Mesenchymal stem cell (in vitro differentiated cells and primary cell): ENCODE measurements around the gene THAP7.

Experiments used
- DNase-seq: peaks from one replicate; pipeline ENCODE4 v3.0.0-alpha.2; 2013
- H2AFZ ChIP-seq: one replicate; pipeline ENCODE4 v1.6.1; 2013; ENCODE audit warnings: low read depth, mild to moderate bottlenecking, control low read depth, inconsistent platforms, low read length, moderate library complexity
- H2AK5ac ChIP-seq: 2 replicates; pipeline ENCODE4 v1.6.1; 2013; ENCODE audit warnings: low read length, moderate library complexity, mild to moderate bottlenecking, inconsistent platforms; ENCODE audit not compliant: severe bottlenecking
- H2BK120ac ChIP-seq: one replicate; pipeline ENCODE4 v1.6.1; 2013; ENCODE audit warnings: low read depth, mild to moderate bottlenecking, inconsistent platforms, low read length, moderate library complexity
- H2BK12ac ChIP-seq, 2 experiments: one replicate each; pipeline ENCODE4 v1.6.1; 2013; ENCODE audit warnings: inconsistent platforms in 2 of 2, low read length in 2 of 2, mild to moderate bottlenecking in 2 of 2, moderate library complexity in 2 of 2, control low read depth in 1 of 2
- H2BK15ac ChIP-seq: one replicate; pipeline ENCODE4 v1.6.1; 2013; ENCODE audit warnings: mild to moderate bottlenecking, low read depth, inconsistent platforms; ENCODE audit not compliant: poor library complexity, severe bottlenecking
- H2BK5ac ChIP-seq: 2 replicates; pipeline ENCODE4 v1.6.1; 2013; ENCODE audit warnings: low read depth, mild to moderate bottlenecking, low read length, control low read depth, inconsistent platforms; ENCODE audit not compliant: poor library complexity, severe bottlenecking
- H3K14ac ChIP-seq, 2 experiments: one replicate each; pipeline ENCODE4 v1.6.1; 2013; ENCODE audit warnings: inconsistent platforms in 2 of 2, low read length in 2 of 2, control low read depth in 1 of 2, mild to moderate bottlenecking in 1 of 2, moderate library complexity in 1 of 2
- H3K18ac ChIP-seq, 2 experiments: one replicate each; pipeline ENCODE4 v1.6.1; 2013; ENCODE audit warnings: inconsistent platforms in 2 of 2, low read length in 2 of 2, control low read depth in 1 of 2, low read depth in 1 of 2, mild to moderate bottlenecking in 1 of 2
- H3K23ac ChIP-seq, 2 experiments: one replicate each; pipeline ENCODE4 v1.6.1; 2013; ENCODE audit warnings: inconsistent platforms in 2 of 2, low read length in 2 of 2, mild to moderate bottlenecking in 2 of 2, moderate library complexity in 2 of 2, control low read depth in 1 of 2
- H3K27ac ChIP-seq: 2 replicates; pipeline ENCODE4 v1.5.1; 2013; ENCODE audit warnings: mild to moderate bottlenecking, moderate library complexity, low read length, control low read depth, inconsistent platforms; ENCODE audit not compliant: poor library complexity, severe bottlenecking
- H3K27me3 ChIP-seq, 2 experiments: 2 replicates each; pipeline versions ENCODE4 v1.6.1 to v1.7.0; 2013; ENCODE audit warnings: low read length in 2 of 2, mild to moderate bottlenecking in 2 of 2, moderate library complexity in 2 of 2, control low read depth in 1 of 2, inconsistent platforms in 1 of 2; ENCODE audit not compliant: control insufficient read depth in 1 of 2, insufficient read depth in 1 of 2
- H3K36me3 ChIP-seq, 2 experiments: 2 replicates each; pipeline versions ENCODE4 v1.6.1 to v1.7.0; 2013; ENCODE audit warnings: low read length in 2 of 2, control low read depth in 1 of 2, inconsistent platforms in 1 of 2, low read depth in 1 of 2, mild to moderate bottlenecking in 1 of 2; ENCODE audit not compliant: insufficient read depth in 2 of 2, control insufficient read depth in 1 of 2
- H3K4ac ChIP-seq, 2 experiments: one replicate each; pipeline ENCODE4 v1.6.1; 2013; ENCODE audit warnings: inconsistent platforms in 2 of 2, low read length in 2 of 2, mild to moderate bottlenecking in 2 of 2, moderate library complexity in 2 of 2, control low read depth in 1 of 2, low read depth in 1 of 2
- H3K4me1 ChIP-seq: 2 replicates; pipeline ENCODE4 v1.6.1; 2013; ENCODE audit warnings: low read depth, low read length, control low read depth; ENCODE audit not compliant: control insufficient read depth, insufficient read depth
- H3K4me2 ChIP-seq: 2 replicates; pipeline ENCODE4 v1.6.1; 2013; ENCODE audit warnings: low read length, mild to moderate bottlenecking, inconsistent platforms; ENCODE audit not compliant: poor library complexity, severe bottlenecking
- H3K4me3 ChIP-seq, 2 experiments: 2 replicates each; pipeline versions ENCODE4 v1.5.1 to v1.7.0; 2013; ENCODE audit warnings: low read length in 2 of 2, mild to moderate bottlenecking in 2 of 2, control low read depth in 1 of 2, low read depth in 1 of 2; ENCODE audit not compliant: insufficient read depth in 1 of 2
- H3K79me1 ChIP-seq: replicated peaks from 2 replicates; pipeline ENCODE4 v1.6.1; 2013; ENCODE audit warnings: mild to moderate bottlenecking, control low read depth, low read length, inconsistent platforms; ENCODE audit not compliant: poor library complexity, severe bottlenecking
- H3K9ac ChIP-seq: 2 replicates; pipeline ENCODE4 v1.7.0; 2013; ENCODE audit warnings: mild to moderate bottlenecking, low read length, moderate library complexity
- H3K9me3 ChIP-seq: 2 replicates; pipeline ENCODE4 v1.7.0; 2013; ENCODE audit warnings: mild to moderate bottlenecking, low read length; ENCODE audit not compliant: control insufficient read depth
- H4K8ac ChIP-seq: one replicate; pipeline ENCODE4 v1.6.1; 2013; ENCODE audit warnings: inconsistent platforms, mild to moderate bottlenecking, low read length, moderate library complexity
- H4K91ac ChIP-seq: one replicate; pipeline ENCODE4 v1.6.1; 2013; ENCODE audit warnings: mild to moderate bottlenecking, low read length, inconsistent platforms
- WGBS: methylation state at CpG from one replicate; pipeline ENCODE4 v1.1.7; 2013; ENCODE audit warnings: mixed read lengths; 5-methylcytosine and 5-hydroxymethylcytosine counted together

Gene THAP7

DNA sequence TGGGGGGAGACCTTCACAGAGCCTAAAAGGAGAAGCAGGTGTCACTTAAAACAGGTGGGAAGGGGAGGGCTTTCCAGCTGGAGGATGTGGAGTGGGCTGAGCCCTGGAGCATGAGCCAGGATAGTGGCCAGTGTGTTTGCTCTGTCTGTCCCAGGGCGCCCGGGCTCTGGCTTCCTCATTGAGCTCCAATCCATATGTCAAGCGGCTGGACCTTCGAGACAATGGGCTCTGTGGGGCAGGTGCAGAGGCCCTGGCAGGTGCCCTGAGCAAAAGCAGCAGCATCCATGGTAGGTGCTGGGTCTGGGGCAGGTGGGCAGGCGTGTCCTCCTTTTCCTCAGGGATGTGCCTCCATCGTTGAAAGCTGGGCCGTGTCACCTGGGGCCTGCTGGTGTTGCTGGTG, 45.8 kb upstream of the THAP7 start:
- Histone ChIP-seq H2AK5ac (no peak overlapping the region), H3K18ac (no peak overlapping the region), H3K9ac (no peak overlapping the region), H3K4ac (no peak overlapping the region), H2BK120ac (no peak overlapping the region), H3K4me1 (peaks cover 36% of the 10 kb centered on the region), H3K4me3 (no peak overlapping the region), H3K9me3 (no peaks in the 10 kb centered on the region), H3K79me1 (no peaks in the 10 kb centered on the region), H3K23ac (no peak overlapping the region), H2BK5ac (no peak overlapping the region), H3K36me3 (no peaks in the 10 kb centered on the region), H3K27ac (no peak overlapping the region), H2AFZ (no peak overlapping the region), H2BK15ac (no peak overlapping the region), H4K8ac (no peak overlapping the region), H3K4me2 (no peak overlapping the region), H3K14ac (no peak overlapping the region), H4K91ac (no peak overlapping the region), H3K27me3 (peaks cover 0 to 16% of the 10 kb centered on the region in 2 experiments), H2BK12ac (no peak overlapping the region)
- DNase-seq, result no peak
- 93% methylated on average over 5 of the region's 7 CpGs for WGBS

DNA sequence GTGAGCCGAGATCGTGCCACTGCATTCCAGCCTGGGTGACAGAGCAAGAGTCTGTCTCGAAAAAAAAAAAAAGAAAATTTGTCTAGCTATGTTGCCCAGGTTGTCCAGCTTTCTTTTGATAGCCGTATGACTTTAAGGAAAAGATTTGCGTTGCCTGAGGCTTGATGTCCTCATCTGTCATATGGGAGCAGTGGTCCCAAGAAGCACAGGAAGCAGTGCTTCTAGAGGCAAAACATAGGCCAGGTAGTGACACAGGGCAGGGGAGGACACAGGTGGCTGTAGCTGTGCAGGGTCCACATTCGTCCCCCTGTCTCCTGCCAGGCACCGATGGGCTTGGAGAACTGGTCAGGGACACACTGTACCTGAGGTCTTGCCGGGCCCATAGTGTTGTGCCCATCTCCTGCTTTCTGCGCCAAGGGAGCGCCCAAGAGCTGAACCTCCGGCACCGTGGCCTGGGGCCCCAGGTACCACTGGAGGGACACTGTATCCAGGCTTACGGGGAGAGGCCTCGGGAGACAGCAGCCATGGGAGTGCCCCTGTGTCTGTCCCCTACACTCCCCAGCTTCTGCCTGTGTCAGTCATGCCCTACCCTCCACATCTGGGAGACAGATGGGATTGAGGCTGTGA, 45.2 kb upstream of the THAP7 start:
- H2AK5ac ChIP-seq, result no peak overlapping the region
- no peak overlapping the region for H2BK12ac ChIP-seq
- no peak overlapping the region for H3K18ac ChIP-seq
- no peak overlapping the region for H4K8ac ChIP-seq
- H2BK120ac ChIP-seq, result no peak overlapping the region
- H2BK5ac ChIP-seq, result no peak overlapping the region
- H3K9ac ChIP-seq, result no peak overlapping the region
- no peak overlapping the region for H3K4me3 ChIP-seq
- H3K36me3 ChIP-seq, result no peaks in the 10 kb centered on the region
- 94% methylated on average over 12 of the region's 14 CpGs for WGBS
- H3K79me1 ChIP-seq, result no peaks in the 10 kb centered on the region
- no peak overlapping the region for H3K4me2 ChIP-seq
- no peak overlapping the region for H3K4ac ChIP-seq
- no peak overlapping the region for H3K14ac ChIP-seq
- H3K23ac ChIP-seq, result no peak overlapping the region
- H2AFZ ChIP-seq, result no peak overlapping the region
- H3K9me3 ChIP-seq, result no peaks in the 10 kb centered on the region
- peaks cover 0 to 15% of the 10 kb centered on the region in 2 experiments for H3K27me3 ChIP-seq
- no peak overlapping the region for H3K27ac ChIP-seq
- no peak overlapping the region for H2BK15ac ChIP-seq
- no peak overlapping the region for H4K91ac ChIP-seq
- H3K4me1 ChIP-seq, result peaks cover 39% of the 10 kb centered on the region
- DNase-seq, result no peak

- Histone ChIP-seq H3K4ac (peak within 1 kb of the TSS in 1 of 2 experiments; percentile 14), H3K9ac (peak within 1 kb of the TSS; percentile 90), H3K14ac (no peak within 1 kb of the TSS), H4K91ac (peak within 1 kb of the TSS; percentile 52), H3K36me3 (no peaks in the 10 kb centered on the region), H3K79me1 (no peaks in the 10 kb centered on the region), H3K4me3 (peak within 1 kb of the TSS; percentile 55 to 80), H2AK5ac (no peak within 1 kb of the TSS), H3K23ac (no peak within 1 kb of the TSS), H3K27ac (peak within 1 kb of the TSS; percentile 91), H2AFZ (peak within 1 kb of the TSS; percentile 68), H2BK12ac (peak within 1 kb of the TSS in 1 of 2 experiments; percentile 88), H3K4me1 (peaks cover 33% of the 10 kb centered on the region), H3K18ac (peak within 1 kb of the TSS; percentile 46 to 81), H2BK120ac (peak within 1 kb of the TSS; percentile 68), H2BK15ac (no peak within 1 kb of the TSS), H3K4me2 (peak within 1 kb of the TSS; percentile 93), H3K27me3 (peaks cover 0 to 7% of the 10 kb centered on the region in 2 experiments), H4K8ac (peak within 1 kb of the TSS; percentile 88), H2BK5ac (peak within 1 kb of the TSS; percentile 74), H3K9me3 (no peaks in the 10 kb centered on the region)
- DNase-seq, result peak; percentile 96
- under 1% methylated on average over 42 of the region's 47 CpGs for WGBS
Measured at GRCh38 chr22:21045585-21046294, 43.8 kb upstream of the THAP7 start, which contains the start of gene LRRC74B. TSS of gene LRRC74B (plus strand) at chr22:21045946. CDS start at chr22:21045987, 41 bp downstream.

DNA sequence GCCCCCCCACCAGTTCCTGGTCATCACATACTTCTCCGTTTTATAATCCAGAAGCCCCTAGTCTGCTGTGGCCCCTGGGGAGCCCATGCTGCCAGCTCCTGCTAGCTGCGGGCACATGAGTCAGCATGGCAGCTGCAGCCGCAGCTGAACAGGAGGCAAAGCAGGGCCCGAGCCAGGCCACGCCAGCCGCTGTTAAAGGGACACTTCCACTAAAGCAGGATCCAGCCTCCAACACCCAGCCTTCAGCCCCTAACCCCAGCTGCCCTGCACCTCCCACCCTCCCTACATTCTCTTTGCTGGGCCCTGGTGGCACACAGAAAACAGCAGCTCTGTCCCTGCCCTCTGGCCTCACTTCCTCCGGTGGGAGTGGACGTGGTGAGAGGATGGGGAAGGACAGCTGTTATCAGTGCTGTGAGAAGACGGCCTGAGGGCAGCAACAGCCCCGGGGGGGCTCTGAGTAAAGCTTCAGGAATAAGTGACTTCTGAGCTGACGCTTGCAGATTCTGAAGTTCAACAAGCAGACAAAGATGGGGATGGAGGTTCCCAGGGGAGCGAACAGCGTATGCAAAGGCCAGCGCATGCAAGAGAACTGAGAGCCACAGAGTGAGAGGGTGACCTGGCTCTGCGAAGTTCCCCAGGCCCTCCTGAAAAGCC, 43.1 kb upstream of the THAP7 start:
- no peaks in the 10 kb centered on the region for H3K9me3 ChIP-seq
- no peak overlapping the region for H3K23ac ChIP-seq
- H3K27ac ChIP-seq, result peak overlapping the region; percentile 91
- peak overlapping the region; percentile 74 for H2BK5ac ChIP-seq
- H3K27me3 ChIP-seq, result peaks cover 0 to 7% of the 10 kb centered on the region in 2 experiments
- peak overlapping the region; percentile 43 to 80 for H3K4me3 ChIP-seq
- peak overlapping the region in 1 of 2 experiments; percentile 88 for H2BK12ac ChIP-seq
- peak overlapping the region in 1 of 2 experiments; percentile 81 for H3K18ac ChIP-seq
- H3K36me3 ChIP-seq, result no peaks in the 10 kb centered on the region
- peak overlapping the region in 1 of 2 experiments; percentile 14 for H3K4ac ChIP-seq
- H4K8ac ChIP-seq, result peak overlapping the region; percentile 88
- H2AK5ac ChIP-seq, result no peak overlapping the region
- peak overlapping the region; percentile 68 for H2BK120ac ChIP-seq
- 5% methylated on average over 14 of the region's 15 CpGs for WGBS
- DNase-seq, result peak; percentile 89
- H4K91ac ChIP-seq, result peak overlapping the region; percentile 52
- peak overlapping the region; percentile 90 for H3K9ac ChIP-seq
- H3K4me1 ChIP-seq, result peaks cover 33% of the 10 kb centered on the region
- no peak overlapping the region for H3K14ac ChIP-seq
- no peaks in the 10 kb centered on the region for H3K79me1 ChIP-seq
- H2BK15ac ChIP-seq, result peak overlapping the region; percentile 85
- peak overlapping the region; percentile 73 for H3K4me2 ChIP-seq
- H2AFZ ChIP-seq, result peak overlapping the region; percentile 44
